Measurements from ENCODE around the gene MMP12. TPM values are rescaled to one million over a fixed set of nuclear protein-coding genes. Genes with fewer than 3 reads are reported as not detected.

MMP12 gene
- total RNA-seq, 1 experiment from 2014 or later = not detected

Other genes starting within 250 kb of the MMP12 start
- not detected in 2 replicates for gene MMP20, start 249.7 kb downstream of the MMP12 start, total RNA-seq (2014; rRNA removed)
- gene MMP27, start 169.2 kb downstream of the MMP12 start, total RNA-seq (2014; rRNA removed) = not detected in 2 replicates
- not detected in 2 replicates for gene MMP8, start 150.0 kb downstream of the MMP12 start, total RNA-seq (2014; rRNA removed)
- not detected in 2 replicates for gene MMP10, start 94.4 kb downstream of the MMP12 start, total RNA-seq (2014; rRNA removed)
- 0.17 TPM in 1 of 2 replicates, not detected in the other for gene MMP1, start 76.8 kb downstream of the MMP12 start, total RNA-seq (2014; rRNA removed)
- gene MMP3, start 31.4 kb downstream of the MMP12 start, total RNA-seq (2014; rRNA removed) = 5.1 and 9.0 TPM in 2 replicates
- gene MMP13, start 80.8 kb upstream of the MMP12 start, total RNA-seq (2014; rRNA removed) = 0.13 TPM in 1 of 2 replicates, not detected in the other
- 63.3 and 98.1 TPM in 2 replicates for gene DCUN1D5, start 217.2 kb upstream of the MMP12 start, total RNA-seq (2014; rRNA removed)
- gene DYNC2H1, start 234.4 kb upstream of the MMP12 start, total RNA-seq (2014; rRNA removed) = 27.7 and 31.7 TPM in 2 replicates